Measurements from ENCODE around the gene ZDBF2. TPM values are rescaled to one million over a fixed set of nuclear protein-coding genes. Genes with fewer than 3 reads are reported as not detected.

The ZDBF2 gene
- total RNA-seq, 4 donors from 2014 or later, result 3.1 to 5.5 (median 4.1) TPM

DNA sequence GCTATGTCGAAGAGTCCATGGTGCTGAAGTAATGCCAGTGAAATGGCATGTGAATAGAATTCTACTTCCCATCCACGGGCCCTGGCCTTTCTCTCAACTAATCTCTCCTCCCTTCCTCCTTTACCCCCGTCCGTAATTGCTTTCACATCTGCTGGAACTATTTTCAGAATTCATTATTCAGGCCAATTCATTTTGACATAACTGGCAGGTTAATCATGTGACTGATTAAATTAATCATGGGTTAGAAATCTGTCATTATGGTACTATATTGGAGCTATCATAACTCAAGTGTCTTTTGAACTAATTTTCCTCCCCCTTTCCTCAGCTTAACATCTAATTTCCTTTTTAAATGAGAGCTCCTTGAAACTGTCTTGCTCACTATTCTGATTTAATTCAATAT, 66.9 kb downstream of the ZDBF2 start:
- intact Hi-C loops (cut with DNase I; ENCODE audit: low total_unique reads), result no loop called here
- TF ChIP-seq POLR2A (IDR thresholded peaks at IDR 0.05), result no peak
- TF ChIP-seq, protein P1, sequence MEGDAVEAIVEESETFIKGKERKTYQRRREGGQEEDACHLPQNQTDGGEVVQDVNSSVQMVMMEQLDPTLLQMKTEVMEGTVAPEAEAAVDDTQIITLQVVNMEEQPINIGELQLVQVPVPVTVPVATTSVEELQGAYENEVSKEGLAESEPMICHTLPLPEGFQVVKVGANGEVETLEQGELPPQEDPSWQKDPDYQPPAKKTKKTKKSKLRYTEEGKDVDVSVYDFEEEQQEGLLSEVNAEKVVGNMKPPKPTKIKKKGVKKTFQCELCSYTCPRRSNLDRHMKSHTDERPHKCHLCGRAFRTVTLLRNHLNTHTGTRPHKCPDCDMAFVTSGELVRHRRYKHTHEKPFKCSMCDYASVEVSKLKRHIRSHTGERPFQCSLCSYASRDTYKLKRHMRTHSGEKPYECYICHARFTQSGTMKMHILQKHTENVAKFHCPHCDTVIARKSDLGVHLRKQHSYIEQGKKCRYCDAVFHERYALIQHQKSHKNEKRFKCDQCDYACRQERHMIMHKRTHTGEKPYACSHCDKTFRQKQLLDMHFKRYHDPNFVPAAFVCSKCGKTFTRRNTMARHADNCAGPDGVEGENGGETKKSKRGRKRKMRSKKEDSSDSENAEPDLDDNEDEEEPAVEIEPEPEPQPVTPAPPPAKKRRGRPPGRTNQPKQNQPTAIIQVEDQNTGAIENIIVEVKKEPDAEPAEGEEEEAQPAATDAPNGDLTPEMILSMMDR (IDR thresholded peaks at IDR 0.05), result no peak
- H3K4me3 ChIP-seq (ENCODE audit: low read depth, poor library complexity, severe bottlenecking), result no peak overlapping the region
- WGBS, 2 donors, result 32 to 42% methylated on average over 4 of the region's 4 CpGs
- no peak for DNase-seq (ENCODE audit: low spot score in 2 of 2)

DNA sequence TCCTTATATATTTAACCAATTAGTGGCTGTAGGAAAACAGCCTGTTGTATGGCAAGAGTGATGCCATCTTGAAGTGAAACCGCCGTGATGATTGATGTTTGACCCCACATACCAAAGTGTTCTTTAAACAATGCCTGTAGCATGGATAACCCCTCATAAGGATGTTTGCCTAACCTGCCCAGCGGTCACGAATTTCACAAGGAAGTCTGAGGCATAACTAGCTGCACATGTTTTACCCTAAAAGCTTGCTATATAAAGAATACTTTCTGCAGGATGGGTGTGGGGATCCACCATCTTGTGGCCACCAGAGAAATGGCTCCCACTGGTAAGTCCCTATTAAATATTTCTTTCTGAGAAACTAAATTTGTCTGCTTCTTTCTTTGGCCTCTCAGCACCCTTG, 68.7 kb downstream of the ZDBF2 start:
- 75 to 86% methylated on average over 4 of the region's 4 CpGs for WGBS, 2 donors
- TF ChIP-seq POLR2A (IDR thresholded peaks at IDR 0.05), result no peak
- TF ChIP-seq, protein P1 (IDR thresholded peaks at IDR 0.05), result no peak
- intact Hi-C loops (cut with DNase I; ENCODE audit: low total_unique reads), result no loop called here
- no peak overlapping the region for H3K4me3 ChIP-seq (ENCODE audit: low read depth, poor library complexity, severe bottlenecking)
- DNase-seq (ENCODE audit: low spot score in 2 of 2), result no peak

DNA sequence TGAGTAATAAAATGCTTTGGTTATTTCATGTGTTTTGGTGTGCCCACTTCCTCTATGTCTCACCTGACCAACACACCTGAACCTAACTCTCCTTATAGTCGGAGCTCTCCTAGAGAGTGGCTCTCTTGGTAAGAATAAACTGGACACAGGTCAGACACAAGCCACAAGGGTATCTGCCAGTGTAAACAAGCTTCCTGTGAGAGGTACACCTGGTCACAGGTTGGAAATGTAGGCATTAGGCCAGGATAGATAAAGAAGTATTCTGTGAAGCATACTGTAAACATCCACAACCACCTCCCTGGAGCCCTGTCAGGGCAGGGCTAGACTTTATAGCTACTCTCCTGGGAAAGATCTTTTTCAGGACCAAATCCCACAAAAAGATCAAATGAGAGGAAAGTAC, 69.4 kb downstream of the ZDBF2 start:
- 92 to 100% methylated on average over 1 of the region's 1 CpG for WGBS, 2 donors
- no peak for DNase-seq (ENCODE audit: low spot score in 2 of 2)
- H3K4me3 ChIP-seq (ENCODE audit: low read depth, poor library complexity, severe bottlenecking), result no peak overlapping the region
- intact Hi-C loops (cut with DNase I; ENCODE audit: low total_unique reads), result no loop called here
- TF ChIP-seq, protein P1 (IDR thresholded peaks at IDR 0.05), result no peak
- TF ChIP-seq POLR2A (IDR thresholded peaks at IDR 0.05), result no peak

DNA sequence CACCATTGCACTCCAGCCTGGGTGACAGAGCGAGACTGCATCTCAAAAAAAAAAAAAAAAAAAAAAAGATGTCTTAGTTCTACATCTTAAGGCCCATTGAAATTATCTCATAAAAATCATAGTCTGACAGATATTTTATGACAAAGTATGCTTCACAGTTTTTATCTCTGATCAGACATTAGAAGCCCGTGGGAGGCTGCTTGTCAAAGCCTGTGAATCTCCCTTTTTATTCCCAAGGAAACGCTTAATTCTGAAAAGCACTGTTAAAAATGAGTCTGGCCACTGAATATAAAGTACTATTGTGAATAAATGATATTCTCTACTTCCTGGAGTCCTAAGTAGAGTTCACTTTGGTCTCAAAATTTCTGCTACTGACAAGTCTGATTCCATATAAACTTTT, 71.1 kb downstream of the ZDBF2 start:
- WGBS, 2 donors, result 63 to 77% methylated on average over 3 of the region's 3 CpGs
- H3K4me3 ChIP-seq (ENCODE audit: low read depth, poor library complexity, severe bottlenecking), result no peak overlapping the region
- no peak for DNase-seq (ENCODE audit: low spot score in 2 of 2)
- no peak for TF ChIP-seq POLR2A (IDR thresholded peaks at IDR 0.05)
- TF ChIP-seq, protein P1 (IDR thresholded peaks at IDR 0.05), result no peak
- intact Hi-C loops (cut with DNase I; ENCODE audit: low total_unique reads), result no loop called here

DNA sequence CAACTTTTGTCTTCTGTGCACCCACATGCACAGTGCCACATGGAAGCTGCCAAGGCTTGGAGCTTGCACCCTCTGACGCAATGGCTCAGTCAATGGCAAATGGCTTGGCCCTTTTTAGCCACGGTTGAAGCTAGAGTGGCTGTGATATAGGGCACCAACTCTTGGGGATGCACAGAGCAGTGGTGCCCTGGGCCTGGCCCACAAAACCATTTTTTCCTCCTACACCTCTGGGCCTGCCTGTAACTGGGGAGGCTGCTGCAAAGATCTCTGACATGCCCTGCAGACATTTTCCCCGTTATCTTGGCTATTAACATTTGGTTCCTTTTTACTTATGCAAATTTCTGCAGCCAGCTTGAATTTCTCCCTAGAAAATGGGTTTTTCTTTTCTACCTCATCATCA, 74.9 kb downstream of the ZDBF2 start:
- intact Hi-C loops (cut with DNase I; ENCODE audit: low total_unique reads), result no loop called here
- 71 to 87% methylated on average over 3 of the region's 3 CpGs for WGBS, 2 donors
- TF ChIP-seq, protein P1 (IDR thresholded peaks at IDR 0.05), result no peak
- H3K4me3 ChIP-seq (ENCODE audit: low read depth, poor library complexity, severe bottlenecking), result no peak overlapping the region
- DNase-seq (ENCODE audit: low spot score in 2 of 2), result no peak

DNA sequence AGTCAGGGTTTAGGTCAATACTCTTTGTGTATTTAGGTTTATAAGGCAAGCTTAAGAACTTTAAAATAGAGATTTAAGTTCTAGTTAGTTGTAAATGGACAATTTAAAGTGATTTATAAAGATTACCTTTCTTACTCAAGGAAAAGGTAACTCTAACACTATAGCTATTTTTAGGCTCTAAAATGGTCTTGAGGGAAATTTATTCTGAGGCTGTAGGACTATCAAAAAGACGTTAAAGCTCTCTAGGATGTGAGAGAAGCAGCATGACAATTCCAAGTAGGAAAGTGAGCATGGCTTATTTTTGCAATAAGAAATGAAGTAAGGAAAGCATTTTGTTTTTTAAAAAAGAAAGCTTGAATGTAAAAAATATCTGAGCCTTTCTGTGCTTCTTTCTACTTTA, 78.1 kb downstream of the ZDBF2 start:
- no peak overlapping the region for H3K4me3 ChIP-seq (ENCODE audit: low read depth, poor library complexity, severe bottlenecking)
- TF ChIP-seq POLR2A (IDR thresholded peaks at IDR 0.05), result no peak
- TF ChIP-seq, protein P1 (IDR thresholded peaks at IDR 0.05), result no peak
- intact Hi-C loops (cut with DNase I; ENCODE audit: low total_unique reads), result no loop called here
- no peak for DNase-seq (ENCODE audit: low spot score in 2 of 2)
- WGBS, 2 donors, result 46 to 69% methylated on average over 1 of the region's 1 CpG
